ENCODE measurements around the gene RFX4.
"Not testable (repeated sequence)": the region's sequence is repeated elsewhere in the genome, so short reads cannot be mapped to it uniquely, and the experiment has no call there.

RFX4 gene

GRCh38 chr12:106724934-106725333 is 142.1 kb downstream of the RFX4 start:
- no peak for DNase-seq (ENCODE audit: low read depth in 3 of 3, low spot score in 1 of 3)

DNA sequence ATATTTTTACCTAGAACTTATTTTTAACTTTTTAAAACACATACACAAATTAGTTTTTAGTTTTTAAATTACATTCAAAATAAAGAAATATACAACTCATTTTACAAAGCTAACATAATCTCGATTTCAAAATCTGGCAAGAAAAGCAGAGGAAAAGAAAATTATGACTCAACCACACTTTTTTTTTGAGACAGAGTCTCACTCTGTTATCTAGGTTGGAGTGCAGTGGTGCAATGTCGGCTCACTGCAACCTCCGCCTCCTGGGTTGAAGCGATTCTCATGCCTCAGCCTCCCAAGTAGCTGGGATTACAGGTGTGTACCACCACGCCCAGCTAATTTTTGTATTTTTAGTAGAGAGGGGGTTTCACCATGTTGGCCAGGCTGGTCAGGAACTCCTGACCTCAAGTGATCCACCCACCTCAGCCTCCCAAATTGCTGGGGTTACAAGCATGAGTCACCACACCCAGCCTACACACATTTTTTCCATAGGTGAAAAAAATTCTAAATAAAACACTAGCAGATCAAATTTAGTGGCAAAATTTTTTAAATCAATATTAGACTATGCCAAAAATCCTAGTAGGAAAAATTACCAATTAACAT is 143.9 kb downstream of the RFX4 start:
- not testable (repeated sequence) for DNase-seq (ENCODE audit: low read depth in 3 of 3, low spot score in 1 of 3)

GRCh38 chr12:106729611-106730010 is 146.8 kb downstream of the RFX4 start:
- no peak for DNase-seq (ENCODE audit: low read depth in 3 of 3, low spot score in 1 of 3)

GRCh38 chr12:106732890-106733289 is 150.1 kb downstream of the RFX4 start:
- no peak for DNase-seq (ENCODE audit: low read depth in 3 of 3, low spot score in 1 of 3)

GRCh38 chr12:106733660-106734059 is 150.9 kb downstream of the RFX4 start:
- DNase-seq (ENCODE audit: low read depth in 3 of 3, low spot score in 1 of 3): no peak

DNA sequence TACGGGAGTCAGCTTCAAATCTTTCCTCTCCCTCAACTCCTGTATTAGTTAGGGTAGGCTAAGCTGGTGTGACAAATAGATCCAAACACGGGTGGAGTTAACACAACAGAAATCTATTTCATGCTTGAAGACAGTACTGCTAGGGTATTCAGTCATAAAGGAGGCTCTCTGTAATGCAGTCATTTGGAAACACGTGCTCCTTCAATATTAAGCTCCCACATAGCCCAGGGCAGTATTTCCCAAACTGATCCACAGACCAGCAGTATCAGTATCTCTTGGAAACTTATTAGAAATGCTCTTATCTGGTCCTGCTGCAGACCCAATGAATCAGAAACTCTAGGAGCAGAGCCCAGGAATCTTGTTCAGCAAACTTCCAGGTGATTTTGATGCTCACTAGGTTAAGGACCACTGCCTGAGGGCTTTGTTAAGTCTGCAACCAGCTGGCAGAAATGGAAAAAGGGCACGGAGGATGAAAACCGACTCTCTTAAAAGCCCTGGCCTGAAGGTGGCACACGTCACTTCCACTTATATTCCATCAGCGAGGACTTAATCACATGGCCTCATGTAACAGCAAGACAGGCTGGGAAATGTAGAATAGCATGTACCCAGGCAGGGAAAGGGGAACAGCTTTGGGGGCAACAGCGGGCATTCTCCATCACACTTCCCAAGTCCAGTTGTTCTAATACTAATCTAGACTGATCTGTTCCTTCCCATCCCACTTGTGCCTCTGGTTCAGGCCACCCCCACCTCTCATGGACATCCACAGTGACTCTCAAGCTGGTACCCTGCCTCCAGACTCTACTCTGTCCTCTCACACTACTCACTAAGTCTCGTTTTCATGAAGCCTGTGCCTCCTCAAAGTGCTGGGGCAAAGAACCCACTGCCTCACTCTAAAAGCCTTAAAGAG is 153.5 kb downstream of the RFX4 start:
- no peak for DNase-seq (ENCODE audit: low read depth in 3 of 3, low spot score in 1 of 3)

DNA sequence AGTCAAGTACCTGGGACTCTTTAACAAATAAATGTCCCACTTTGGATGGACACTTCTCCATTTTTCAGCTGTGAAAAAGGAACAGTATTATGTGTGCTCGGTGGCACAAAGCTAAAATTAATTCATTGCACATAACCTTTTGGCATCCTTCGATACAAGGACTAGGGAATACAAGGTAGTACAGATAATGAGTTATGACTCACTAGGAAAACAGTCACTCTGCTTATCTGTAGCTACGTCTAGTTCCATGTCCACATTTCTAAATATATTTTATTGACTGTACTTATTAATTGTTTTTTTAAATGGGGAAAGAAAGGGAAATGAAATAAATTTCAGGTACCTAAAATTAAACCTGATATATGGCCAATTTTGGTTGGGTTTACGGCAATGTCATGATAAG is 156.5 kb downstream of the RFX4 start:
- no peak for DNase-seq (ENCODE audit: low read depth in 3 of 3, low spot score in 1 of 3)

DNA sequence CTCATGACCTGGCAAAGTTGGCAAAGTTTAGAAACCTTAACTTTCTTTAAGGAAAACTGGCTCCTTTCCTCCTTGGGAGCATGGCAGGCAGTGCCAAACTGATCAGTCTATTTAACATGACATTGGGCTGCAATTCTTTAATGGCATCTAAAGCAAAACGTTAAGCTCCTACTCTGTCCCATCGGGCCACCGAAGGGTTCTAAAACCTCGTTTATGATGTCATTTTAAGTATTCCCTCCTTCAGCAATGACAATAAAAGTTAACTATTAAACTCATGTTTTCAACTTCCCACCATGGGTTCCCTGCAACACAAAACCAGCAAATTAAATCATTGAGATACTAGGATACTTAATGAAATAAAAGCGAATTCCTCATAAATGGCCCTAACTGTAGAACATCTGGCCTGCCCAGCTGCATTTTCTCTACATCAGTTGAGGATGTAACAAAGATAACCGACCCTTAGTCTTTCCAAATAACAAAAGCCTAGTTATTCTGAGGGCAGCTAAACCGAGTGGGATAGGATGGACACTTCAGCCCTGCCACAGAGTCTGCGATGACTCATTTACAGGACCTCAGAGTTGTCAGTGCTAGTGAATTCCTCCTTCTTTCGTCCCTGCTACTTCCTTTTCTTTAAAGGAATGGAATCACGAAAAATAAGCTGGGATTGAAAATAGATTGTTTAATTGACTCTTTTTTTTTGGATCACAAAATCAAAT is 157.2 kb downstream of the RFX4 start:
- DNase-seq (ENCODE audit: low read depth in 3 of 3, low spot score in 1 of 3): no peak

- no peak for DNase-seq (ENCODE audit: low read depth in 3 of 3, low spot score in 1 of 3)
Measured at GRCh38 chr12:106740818-106741217, 158.0 kb downstream of the RFX4 start.

DNA sequence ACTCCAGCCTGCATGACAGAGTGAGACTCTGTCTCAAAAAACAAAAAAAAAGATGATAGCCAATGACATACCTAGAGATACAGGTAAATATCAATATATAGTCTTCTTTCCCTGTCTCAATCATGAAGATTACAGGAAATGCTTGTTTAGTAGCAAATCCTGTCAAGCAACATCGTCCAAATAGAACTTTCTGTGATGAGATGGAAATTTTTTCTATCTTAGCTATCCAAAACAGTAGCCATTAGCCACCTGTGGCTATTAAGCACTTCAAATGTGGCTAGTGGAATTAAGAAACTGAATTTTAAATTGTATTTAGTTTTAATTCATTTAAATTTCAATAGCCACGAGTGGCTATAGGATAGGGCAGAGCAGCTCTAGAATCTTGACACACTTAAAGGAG is 158.4 kb downstream of the RFX4 start:
- no peak for DNase-seq (ENCODE audit: low read depth in 3 of 3, low spot score in 1 of 3)

DNA sequence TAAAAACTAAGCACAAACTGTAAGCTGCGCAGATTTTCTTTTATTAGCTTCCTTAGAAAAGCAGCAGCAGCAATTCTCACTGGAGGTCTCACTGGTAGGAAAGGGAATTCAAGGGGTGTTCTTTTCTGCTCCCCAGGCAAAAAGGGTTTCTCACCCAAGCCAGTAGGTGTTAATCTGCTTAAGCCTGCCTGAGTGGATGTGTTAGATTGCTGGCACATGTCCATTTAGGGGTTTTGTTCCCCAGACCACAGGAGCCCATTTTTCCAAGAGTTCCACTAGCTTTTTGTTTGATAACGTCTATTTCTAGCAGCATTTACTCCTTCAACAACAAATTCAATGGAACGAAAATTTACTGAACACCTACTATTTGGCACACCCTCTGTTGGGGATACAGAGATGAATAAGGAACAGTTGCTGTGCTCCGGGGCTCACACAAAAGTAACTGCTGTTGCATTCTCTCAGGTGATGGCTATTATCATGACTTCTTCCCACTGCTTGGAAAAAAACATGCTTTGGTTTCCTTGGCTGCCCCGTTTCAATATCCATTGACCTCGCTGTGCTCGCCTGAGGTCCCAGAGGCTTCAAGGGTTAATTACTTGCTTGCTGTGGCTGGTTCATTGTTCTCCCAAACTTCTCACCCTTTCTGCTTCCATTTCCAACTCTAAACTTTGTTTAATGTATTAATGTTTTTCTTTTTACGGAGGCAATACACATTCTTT is 160.6 kb downstream of the RFX4 start:
- no peak for DNase-seq (ENCODE audit: low read depth in 3 of 3, low spot score in 1 of 3)

- no peak for DNase-seq (ENCODE audit: low read depth in 3 of 3, low spot score in 1 of 3)
Measured at GRCh38 chr12:106744600-106744999, 161.8 kb downstream of the RFX4 start.

DNA sequence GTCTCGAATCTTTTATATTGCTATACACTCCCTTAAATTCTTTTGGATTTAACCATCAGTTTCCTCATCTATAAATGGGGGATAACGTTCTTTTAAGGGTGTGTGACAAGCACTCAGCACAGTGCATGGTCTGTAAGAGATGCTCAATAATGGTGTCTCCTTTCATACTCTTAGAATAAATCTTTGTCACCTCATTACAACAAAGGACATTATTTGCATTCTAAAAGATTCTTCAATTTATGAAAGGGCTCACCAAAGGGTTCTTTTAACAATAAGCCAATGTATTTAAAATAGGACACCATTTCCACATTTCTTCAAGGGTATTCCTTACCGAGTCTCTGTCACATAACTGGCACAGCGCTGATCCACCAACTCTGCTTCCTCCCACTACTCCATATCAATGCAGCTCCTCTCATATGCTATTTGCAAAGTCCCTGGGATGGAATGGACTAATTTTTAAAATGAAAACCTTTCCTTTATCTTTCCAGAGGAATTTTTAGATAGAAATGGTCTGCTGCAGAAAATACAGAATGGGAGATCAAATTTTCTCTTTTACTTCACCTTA is 162.5 kb downstream of the RFX4 start:
- DNase-seq (ENCODE audit: low read depth in 3 of 3, low spot score in 1 of 3): no peak

- DNase-seq (ENCODE audit: low read depth in 3 of 3, low spot score in 1 of 3): no peak
Measured at GRCh38 chr12:106747973-106748436, 165.2 kb downstream of the RFX4 start.

DNA sequence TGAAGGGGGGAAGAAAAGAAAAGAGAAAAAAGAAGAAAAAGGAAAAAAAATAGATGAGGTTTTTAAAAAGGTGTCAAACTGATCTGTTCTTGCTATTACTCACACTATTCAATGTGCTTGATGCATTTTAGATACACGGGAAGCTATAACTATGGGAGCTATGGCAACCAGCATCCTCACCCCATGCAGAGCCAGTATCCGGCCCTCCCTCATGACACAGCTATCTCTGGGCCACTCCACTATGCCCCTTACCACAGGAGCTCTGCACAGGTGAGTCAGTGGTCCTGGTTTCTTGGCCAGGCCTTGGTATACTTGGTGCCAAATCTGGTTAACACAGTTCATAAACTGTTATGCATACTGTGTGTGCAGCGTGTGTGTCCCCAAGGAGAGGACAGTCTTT is 167.7 kb downstream of the RFX4 start:
- DNase-seq (ENCODE audit: low read depth in 3 of 3, low spot score in 1 of 3): no peak

- DNase-seq (ENCODE audit: low read depth in 3 of 3, low spot score in 1 of 3): peak in 1 of 3 donors; percentile 37
Measured at GRCh38 chr12:106753526-106753925, 170.7 kb downstream of the RFX4 start.

DNA sequence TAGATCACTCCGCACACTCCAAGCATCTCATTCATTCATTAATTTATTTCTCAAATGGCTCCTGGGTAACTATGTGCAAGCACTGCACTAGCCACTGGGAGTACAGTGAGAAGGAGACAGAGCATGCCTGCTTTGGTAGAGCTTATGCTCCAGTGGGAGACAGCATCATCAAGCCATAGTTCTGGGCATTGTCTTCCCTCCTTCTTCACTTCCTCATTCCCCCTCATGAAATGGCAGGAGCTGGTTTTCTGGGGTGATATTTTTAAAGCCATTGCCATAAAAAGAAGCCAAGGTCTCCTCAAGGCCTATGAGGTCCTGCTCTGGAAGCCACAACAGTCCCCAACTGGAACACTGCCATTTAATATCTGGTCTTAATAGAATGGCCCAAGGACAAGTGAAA is 171.5 kb downstream of the RFX4 start:
- no peak for DNase-seq (ENCODE audit: low read depth in 3 of 3, low spot score in 1 of 3)

DNA sequence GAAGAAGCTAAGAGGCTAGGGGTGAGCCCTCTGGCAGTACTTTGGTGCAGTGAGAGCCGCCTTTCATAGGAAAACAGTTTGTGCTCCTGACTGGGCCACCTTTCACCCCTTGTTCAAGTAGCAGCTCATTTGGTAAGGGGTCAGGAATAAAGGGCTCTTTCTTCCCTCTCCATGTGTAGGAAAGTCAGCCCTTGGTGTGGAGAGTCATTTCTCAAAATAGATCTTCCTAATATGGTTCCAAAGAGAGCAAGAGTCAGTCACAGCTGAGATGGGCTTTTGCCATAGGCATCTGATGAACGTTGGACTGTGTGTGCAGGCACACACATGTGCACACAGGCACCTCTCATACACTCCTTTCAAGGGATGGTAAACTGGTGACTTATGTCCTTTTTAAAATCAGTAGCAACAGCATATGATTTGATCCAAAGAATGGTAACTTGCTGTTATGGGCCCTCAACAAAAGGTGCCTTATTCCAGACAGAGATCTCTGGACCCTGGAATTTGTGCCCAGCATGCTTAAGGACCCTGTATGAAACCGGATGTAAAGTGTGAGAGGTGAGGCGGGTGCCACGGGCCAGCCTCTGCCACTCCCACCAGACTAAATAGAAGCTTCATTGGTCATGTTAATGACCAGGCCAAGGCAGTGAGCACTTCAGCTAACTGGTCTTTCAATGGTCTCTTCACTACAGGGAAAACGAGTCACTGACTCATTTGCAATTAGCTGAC is 175.0 kb downstream of the RFX4 start:
- no peak for DNase-seq (ENCODE audit: low read depth in 3 of 3, low spot score in 1 of 3)

GRCh38 chr12:106758349-106759110 is 175.7 kb downstream of the RFX4 start:
- no peak for DNase-seq (ENCODE audit: low read depth in 3 of 3, low spot score in 1 of 3)

Data from stimulated activated CD4-positive, alpha-beta T cell treated with anti-CD3 and anti-CD28 coated beads, TNF-alpha, amount 100 ng/mL, for 1 hour (primary cell).